ENCODE data around the gene MCC. TPM values are rescaled to one million over a fixed set of nuclear protein-coding genes. Genes with fewer than 3 reads are reported as not detected.

Gene MCC
- total RNA-seq, 1 experiment from 2014 or later: 7.6 TPM

DNA sequence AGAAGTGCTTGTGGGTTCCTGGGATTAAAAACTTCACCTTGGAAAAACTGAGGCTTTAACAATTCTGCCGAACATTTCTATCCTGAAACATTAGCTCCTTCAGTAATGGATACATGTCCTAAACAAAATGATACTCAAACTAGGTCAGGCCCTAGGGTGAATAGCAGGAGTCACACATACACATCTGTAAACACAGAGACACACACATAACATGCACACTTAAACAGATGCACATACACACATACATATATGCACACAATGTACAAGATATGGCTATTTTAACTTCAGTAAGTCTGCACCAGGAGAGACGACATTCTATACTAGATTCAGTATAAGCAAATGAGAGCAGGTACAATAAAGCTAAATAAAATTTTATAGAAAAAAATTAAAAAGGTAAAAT is 387.3 kb downstream of the MCC start:
- Histone ChIP-seq H3K27me3 (ENCODE audit: insufficient read depth, low read length) (no peaks in the 10 kb centered on the region), H2BK12ac (ENCODE audit: insufficient read length, low read depth, low read length) (no peak overlapping the region), H2BK120ac (ENCODE audit: low read depth, low read length, poor library complexity, severe bottlenecking) (no peak overlapping the region), H2AK5ac (ENCODE audit: insufficient read length, low read length) (no peak overlapping the region), H3K79me1 (ENCODE audit: insufficient read depth, low read depth, low read length, poor library complexity, severe bottlenecking) (no peaks in the 10 kb centered on the region), H3K4me2 (ENCODE audit: insufficient read depth, insufficient read length, low read length) (no peak overlapping the region), H3K18ac (ENCODE audit: insufficient read length, low read depth, low read length) (no peak overlapping the region), H3K4ac (ENCODE audit: low read depth, low read length) (no peak overlapping the region), H3K9ac (ENCODE audit: extremely low read depth, insufficient read length, low read length) (no peak overlapping the region), H2BK20ac (ENCODE audit: low read depth, low read length, poor library complexity, severe bottlenecking) (no peak overlapping the region), H3K14ac (ENCODE audit: insufficient read depth, low read length) (no peak overlapping the region), H4K20me1 (ENCODE audit: control insufficient read depth, insufficient read depth, insufficient read length) (no peaks in the 10 kb centered on the region), H3K27ac (ENCODE audit: insufficient read length, low read depth, low read length) (no peak overlapping the region), H4K5ac (ENCODE audit: insufficient read length, low read depth, low read length) (no peak overlapping the region), H2AFZ (ENCODE audit: low read length) (no peak overlapping the region), H3K23ac (ENCODE audit: insufficient read length, low read depth, low read length) (no peak overlapping the region), H4K8ac (replicated peaks; ENCODE audit: insufficient read length, low read depth, low read length) (no peak overlapping the region), H3K4me1 (ENCODE audit: insufficient read depth, low read length) (no peaks in the 10 kb centered on the region), H3K9me3 (ENCODE audit: control insufficient read depth, low read depth, low read length) (no peaks in the 10 kb centered on the region), H3K56ac (ENCODE audit: insufficient read length, low read depth, low read length) (no peak overlapping the region), H4K91ac (ENCODE audit: insufficient read length, low read depth, low read length) (no peak overlapping the region), H2BK5ac (ENCODE audit: insufficient read length, low read length) (no peak overlapping the region), H3K79me2 (ENCODE audit: insufficient read depth, low read length) (no peaks in the 10 kb centered on the region), H2BK15ac (ENCODE audit: low read depth, low read length) (no peak overlapping the region), H3T11ph (ENCODE audit: low read length) (no peak overlapping the region), H3K23me2 (ENCODE audit: insufficient read length, low read depth, low read length, poor library complexity, severe bottlenecking) (no peaks in the 10 kb centered on the region)
- no peaks in the 10 kb centered on the region for H3K27me3 Mint-ChIP-seq (ENCODE audit: low read depth)
- no peaks in the 10 kb centered on the region for H3K9me3 Mint-ChIP-seq
- no peak overlapping the region for H3K4me3 Mint-ChIP-seq
- no peaks in the 10 kb centered on the region for H3K4me1 Mint-ChIP-seq
- DNase-seq: no peak
- WGBS (ENCODE audit: extremely low coverage, insufficient read length, low lambda C conversion rate): no CpG with 5 or more reads among the region's 2 CpGs
- no peak overlapping the region for H3K27ac Mint-ChIP-seq
- H3K36me3 Mint-ChIP-seq (ENCODE audit: insufficient read depth in 1 of 3, low read depth in 3 of 3): peaks cover 0 to 6% (median 5%) of the 10 kb centered on the region in 3 experiments; a peak in 4 of 7 replicates
- TF ChIP-seq, protein P1, sequence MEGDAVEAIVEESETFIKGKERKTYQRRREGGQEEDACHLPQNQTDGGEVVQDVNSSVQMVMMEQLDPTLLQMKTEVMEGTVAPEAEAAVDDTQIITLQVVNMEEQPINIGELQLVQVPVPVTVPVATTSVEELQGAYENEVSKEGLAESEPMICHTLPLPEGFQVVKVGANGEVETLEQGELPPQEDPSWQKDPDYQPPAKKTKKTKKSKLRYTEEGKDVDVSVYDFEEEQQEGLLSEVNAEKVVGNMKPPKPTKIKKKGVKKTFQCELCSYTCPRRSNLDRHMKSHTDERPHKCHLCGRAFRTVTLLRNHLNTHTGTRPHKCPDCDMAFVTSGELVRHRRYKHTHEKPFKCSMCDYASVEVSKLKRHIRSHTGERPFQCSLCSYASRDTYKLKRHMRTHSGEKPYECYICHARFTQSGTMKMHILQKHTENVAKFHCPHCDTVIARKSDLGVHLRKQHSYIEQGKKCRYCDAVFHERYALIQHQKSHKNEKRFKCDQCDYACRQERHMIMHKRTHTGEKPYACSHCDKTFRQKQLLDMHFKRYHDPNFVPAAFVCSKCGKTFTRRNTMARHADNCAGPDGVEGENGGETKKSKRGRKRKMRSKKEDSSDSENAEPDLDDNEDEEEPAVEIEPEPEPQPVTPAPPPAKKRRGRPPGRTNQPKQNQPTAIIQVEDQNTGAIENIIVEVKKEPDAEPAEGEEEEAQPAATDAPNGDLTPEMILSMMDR (conservative IDR thresholded peaks at IDR 0.05): no peak

All from H9 (cell line).